Vagina (tissue), 2 donors: ENCODE measurements around the gene CTBP1.

ENCODE experiments used
- POLR2A ChIP-seq, 2 donors: fragments of 450-650 bp; IDR thresholded peaks; one replicate each; pipeline ENCODE4 v1.6.1; 2017; ENCODE audit warnings: antibody characterized with exemption in 2 of 2, mild to moderate bottlenecking in 2 of 2, moderate library complexity in 2 of 2
- TF ChIP-seq, protein P1 (sequence below), 3 experiments: fragments of 450-650 bp in 2 of 3; fragments of 200-600 bp in 1 of 3; sonication (generic) in 1 of 3; IDR thresholded peaks; one replicate each; pipeline ENCODE4 v1.5.1; 2017 to 2019; ENCODE audit warnings: antibody characterized with exemption in 3 of 3, mild to moderate bottlenecking in 2 of 3, moderate library complexity in 2 of 3

- no peak for TF ChIP-seq POLR2A (IDR thresholded peaks at IDR 0.05)
- TF ChIP-seq, protein P1, sequence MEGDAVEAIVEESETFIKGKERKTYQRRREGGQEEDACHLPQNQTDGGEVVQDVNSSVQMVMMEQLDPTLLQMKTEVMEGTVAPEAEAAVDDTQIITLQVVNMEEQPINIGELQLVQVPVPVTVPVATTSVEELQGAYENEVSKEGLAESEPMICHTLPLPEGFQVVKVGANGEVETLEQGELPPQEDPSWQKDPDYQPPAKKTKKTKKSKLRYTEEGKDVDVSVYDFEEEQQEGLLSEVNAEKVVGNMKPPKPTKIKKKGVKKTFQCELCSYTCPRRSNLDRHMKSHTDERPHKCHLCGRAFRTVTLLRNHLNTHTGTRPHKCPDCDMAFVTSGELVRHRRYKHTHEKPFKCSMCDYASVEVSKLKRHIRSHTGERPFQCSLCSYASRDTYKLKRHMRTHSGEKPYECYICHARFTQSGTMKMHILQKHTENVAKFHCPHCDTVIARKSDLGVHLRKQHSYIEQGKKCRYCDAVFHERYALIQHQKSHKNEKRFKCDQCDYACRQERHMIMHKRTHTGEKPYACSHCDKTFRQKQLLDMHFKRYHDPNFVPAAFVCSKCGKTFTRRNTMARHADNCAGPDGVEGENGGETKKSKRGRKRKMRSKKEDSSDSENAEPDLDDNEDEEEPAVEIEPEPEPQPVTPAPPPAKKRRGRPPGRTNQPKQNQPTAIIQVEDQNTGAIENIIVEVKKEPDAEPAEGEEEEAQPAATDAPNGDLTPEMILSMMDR (IDR thresholded peaks at IDR 0.05) = no peak
Measured at GRCh38 chr4:1296324-1297022, 47.5 kb upstream of the CTBP1 start.
